DND-41 (cell line): ENCODE results near the gene IAH1.

Source experiments
- EZH2 ChIP-seq: IDR thresholded peaks from 3 replicates; pipeline ENCODE4 v1.6.1; 2012; ENCODE audit warnings: borderline replicate concordance, low read depth, mild to moderate bottlenecking, moderate library complexity, low read length, inconsistent platforms; ENCODE audit not compliant: severe bottlenecking
- TF ChIP-seq, protein P1 (sequence below): IDR thresholded peaks from 2 replicates; pipeline ENCODE4 v1.5.1; 2012; ENCODE audit warnings: borderline replicate concordance, low read length, moderate library complexity, mild to moderate bottlenecking; ENCODE audit not compliant: poor library complexity, severe bottlenecking; ENCODE audit errors: extremely low read depth

DNA sequence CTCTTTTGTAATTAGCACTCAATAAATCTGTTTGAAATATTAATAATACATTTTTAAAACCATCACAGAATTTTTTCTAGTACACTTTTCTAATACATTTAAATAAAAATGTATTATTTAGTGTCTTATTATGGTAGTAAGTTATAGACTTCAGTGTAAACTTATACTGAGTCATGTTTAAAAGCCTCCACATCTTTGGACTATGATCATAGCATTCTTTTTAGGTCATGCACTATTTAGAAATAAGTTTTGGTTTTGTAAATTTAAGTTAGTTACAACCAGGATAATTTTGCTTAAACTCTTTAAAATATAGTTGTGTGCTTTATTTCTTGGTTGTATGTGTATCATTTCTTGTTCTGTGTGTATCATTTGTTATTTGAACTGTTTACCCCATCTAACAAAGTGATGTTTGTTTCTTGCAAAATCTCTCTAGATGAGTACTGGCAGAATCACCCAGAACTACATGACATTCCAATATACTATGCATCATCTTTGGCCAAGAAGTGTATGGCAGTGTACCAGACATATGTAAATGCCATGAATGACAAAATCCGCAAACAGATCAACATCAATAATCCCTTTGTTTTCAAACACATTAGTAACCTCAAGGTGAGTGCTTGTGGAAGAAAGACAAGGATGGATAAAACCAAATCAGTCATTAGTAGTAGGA lies 34.2 kb upstream of the IAH1 start:
- TF ChIP-seq, protein P1, sequence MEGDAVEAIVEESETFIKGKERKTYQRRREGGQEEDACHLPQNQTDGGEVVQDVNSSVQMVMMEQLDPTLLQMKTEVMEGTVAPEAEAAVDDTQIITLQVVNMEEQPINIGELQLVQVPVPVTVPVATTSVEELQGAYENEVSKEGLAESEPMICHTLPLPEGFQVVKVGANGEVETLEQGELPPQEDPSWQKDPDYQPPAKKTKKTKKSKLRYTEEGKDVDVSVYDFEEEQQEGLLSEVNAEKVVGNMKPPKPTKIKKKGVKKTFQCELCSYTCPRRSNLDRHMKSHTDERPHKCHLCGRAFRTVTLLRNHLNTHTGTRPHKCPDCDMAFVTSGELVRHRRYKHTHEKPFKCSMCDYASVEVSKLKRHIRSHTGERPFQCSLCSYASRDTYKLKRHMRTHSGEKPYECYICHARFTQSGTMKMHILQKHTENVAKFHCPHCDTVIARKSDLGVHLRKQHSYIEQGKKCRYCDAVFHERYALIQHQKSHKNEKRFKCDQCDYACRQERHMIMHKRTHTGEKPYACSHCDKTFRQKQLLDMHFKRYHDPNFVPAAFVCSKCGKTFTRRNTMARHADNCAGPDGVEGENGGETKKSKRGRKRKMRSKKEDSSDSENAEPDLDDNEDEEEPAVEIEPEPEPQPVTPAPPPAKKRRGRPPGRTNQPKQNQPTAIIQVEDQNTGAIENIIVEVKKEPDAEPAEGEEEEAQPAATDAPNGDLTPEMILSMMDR: no peak
- no peak for TF ChIP-seq EZH2
